Esophagus squamous epithelium (tissue), 4 donors: ENCODE results near the gene TRIM71.

Experiments
- CTCF ChIP-seq, 6 experiments: fragments of 450-650 bp in 4 of 6; fragments of 200-600 bp in 2 of 6; sonication (generic) in 2 of 6; IDR thresholded peaks; one replicate each; pipeline ENCODE4 v1.5.1; 2016 to 2019; ENCODE audit warnings: antibody characterized with exemption in 6 of 6, mild to moderate bottlenecking in 4 of 6, moderate library complexity in 4 of 6
- POLR2A ChIP-seq, 4 donors: fragments of 450-650 bp; IDR thresholded peaks; one replicate each; pipeline ENCODE4 v1.6.1; 2017; ENCODE audit warnings: antibody characterized with exemption in 4 of 4, mild to moderate bottlenecking in 4 of 4, moderate library complexity in 3 of 4

- TF ChIP-seq CTCF (IDR thresholded peaks at IDR 0.05) (no peak), POLR2A (IDR thresholded peaks at IDR 0.05) (no peak)
Observed at GRCh38 chr3:32835961-32836360, 18.2 kb downstream of the TRIM71 start.
